HepG2 (cell line): ENCODE data around the gene JPH2. TPM values are rescaled to one million over a fixed set of nuclear protein-coding genes. Genes with fewer than 3 reads are reported as not detected.

Source experiments
- ATAC-seq: fragments of 200-7000 bp; cut with Tn5 transposase; 3 replicates; pipeline ENCODE4 v1.9.1; 2020; ENCODE audit warnings: mild to moderate bottlenecking, moderate library complexity
- BruUV-seq: library from RNA; stranded (reverse); fragments of 400-500 nt; replicated peaks from 2 replicates; lab custom pipeline; 2021; lab: Mats Ljungman, UMichigan
- CTCF ChIA-PET: fragments of 300-600 bp; formaldehyde crosslinking; extraction: SDS; loops from one replicate; lab custom pipeline; 2021; ENCODE audit warnings: low total read pairs, inconsistent platforms, low intra/inter-chr PET ratio; lab: Yijun Ruan, JAX
- POLR2A ChIA-PET: fragments of 350-600 bp; sonication (Branson Sonifier 250); formaldehyde crosslinking; loops from one replicate; lab custom pipeline; 2020; ENCODE audit warnings: antibody characterized with exemption, inconsistent platforms; lab: Yijun Ruan, JAX
- DNase-seq: peaks from one replicate; pipeline ENCODE4 v3.0.0-alpha.2; 2015; ENCODE audit warnings: low spot score
- FAIRE-seq: peaks from 3 replicates; lab custom pipeline; 2011; peaks lifted over from hg19 to GRCh38; lab: Jason Lieb, UNC
- H2AFZ ChIP-seq: one replicate; pipeline ENCODE4 v1.6.1; 2011; ENCODE audit warnings: low read length, inconsistent platforms
- H3K27ac ChIP-seq: fragments of 300-600 bp; 3 replicates; pipeline ENCODE4 v1.8.0; 2011; ENCODE audit warnings: mixed run types, mild to moderate bottlenecking, mixed read lengths, low read length, inconsistent platforms; ENCODE audit not compliant: insufficient read depth; ENCODE audit errors: extremely low read length
- H3K27me3 ChIP-seq, 2 experiments: fragments of 200-600 bp in 1 of 2; 2 replicates in 1 of 2; 3 replicates in 1 of 2; pipeline versions ENCODE4 v1.6.0 to v1.8.0; 2011; ENCODE audit warnings: low read length in 2 of 2, mild to moderate bottlenecking in 2 of 2, moderate library complexity in 2 of 2, inconsistent platforms in 1 of 2; ENCODE audit not compliant: insufficient read depth in 2 of 2, control insufficient read depth in 1 of 2
- H3K36me3 ChIP-seq, 2 experiments: fragments of 200-600 bp in 1 of 2; replicated peaks in 1 of 2; 2 replicates in 1 of 2; 3 replicates in 1 of 2; pipeline versions ENCODE4 v1.5.1 to v1.8.0; 2011; ENCODE audit warnings: low read length in 2 of 2, inconsistent platforms in 1 of 2; ENCODE audit not compliant: insufficient read depth in 2 of 2, control insufficient read depth in 1 of 2
- H3K4me1 ChIP-seq: 2 replicates; pipeline ENCODE4 v1.5.1; 2012; ENCODE audit warnings: low read length, inconsistent platforms; ENCODE audit not compliant: insufficient read depth
- H3K4me2 ChIP-seq: 2 replicates; pipeline ENCODE4 v1.6.0; 2011; ENCODE audit warnings: low read depth, low read length, inconsistent platforms
- H3K4me3 ChIP-seq, 3 experiments: fragments of 200-600 bp in 1 of 3; sonication (generic), shearing (Covaris generic) in 1 of 3; replicated peaks in 1 of 3; 2 replicates each; pipeline ENCODE4 v1.5.1; 2011 to 2016; ENCODE audit warnings: low read length in 3 of 3, inconsistent platforms in 2 of 3, low read depth in 2 of 3, mild to moderate bottlenecking in 2 of 3, control low read depth in 1 of 3, mixed read lengths in 1 of 3; ENCODE audit not compliant: insufficient read depth in 1 of 3
- H3K79me2 ChIP-seq: one replicate; pipeline ENCODE4 v1.6.1; 2011; ENCODE audit warnings: low read length, inconsistent platforms; ENCODE audit not compliant: insufficient read depth
- H3K9ac ChIP-seq: 2 replicates; pipeline ENCODE4 v1.6.0; 2011; ENCODE audit warnings: mild to moderate bottlenecking, low read depth, low read length, inconsistent platforms; ENCODE audit not compliant: insufficient read depth
- H3K9me3 ChIP-seq: 2 replicates; pipeline ENCODE4 v1.5.1; 2012; ENCODE audit warnings: mild to moderate bottlenecking, low read length
- H4K20me1 ChIP-seq: 2 replicates; pipeline ENCODE4 v1.6.0; 2011; ENCODE audit warnings: inconsistent platforms, mild to moderate bottlenecking, low read length, moderate library complexity; ENCODE audit not compliant: insufficient read depth
- DNMT3B ChIP-seq: conservative IDR thresholded peaks from 2 replicates; pipeline ENCODE4 v1.6.1; 2016; ENCODE audit warnings: missing biosample characterization, control low read depth
- FOXC1 ChIP-seq: sonication (generic); formaldehyde crosslinking; IDR thresholded peaks from 2 replicates; pipeline ENCODE4 v1.8.0; 2022; ENCODE audit warnings: mild to moderate bottlenecking, missing genetic modification reagents, borderline replicate concordance
- GTF3A ChIP-seq: sonication (generic); formaldehyde crosslinking; conservative IDR thresholded peaks from 2 replicates; pipeline ENCODE4 v1.4.0; 2020; ENCODE audit warnings: mild to moderate bottlenecking, missing genetic modification reagents
- HNF4A ChIP-seq: sonication (generic); formaldehyde crosslinking; IDR thresholded peaks from 2 replicates; pipeline ENCODE4 v1.4.0; 2020; ENCODE audit warnings: missing genetic modification reagents
- HNRNPLL ChIP-seq: fragments of 200-400 bp; formaldehyde crosslinking; IDR thresholded peaks from 2 replicates; pipeline ENCODE4 v1.6.1; 2017; ENCODE audit warnings: mild to moderate bottlenecking, low read depth, low read length; ENCODE audit not compliant: poor library complexity, severe bottlenecking
- MZF1 ChIP-seq: sonication (generic); formaldehyde crosslinking; IDR thresholded peaks from 2 replicates; pipeline ENCODE4 v1.8.1; 2023; ENCODE audit warnings: mild to moderate bottlenecking, missing genetic modification reagents, borderline replicate concordance
- PCBP2 ChIP-seq: fragments of 200-400 bp; formaldehyde crosslinking; optimal IDR thresholded peaks from 2 replicates; pipeline ENCODE3; 2018; ENCODE audit warnings: low read length, low read depth; ENCODE audit not compliant: poor library complexity, severe bottlenecking
- RFX3 ChIP-seq: IDR thresholded peaks from 2 replicates; pipeline ENCODE4 v1.6.1; 2016; ENCODE audit warnings: missing biosample characterization, missing genetic modification reagents
- SOX5 ChIP-seq: IDR thresholded peaks from 2 replicates; pipeline ENCODE4 v1.6.1; 2016; ENCODE audit warnings: borderline replicate concordance
- SOX6 ChIP-seq, 2 experiments: fragments of 450-650 bp in 1 of 2; sonication (generic) in 1 of 2; formaldehyde crosslinking in 1 of 2; IDR thresholded peaks; 2 replicates each; pipeline versions ENCODE4 v1.4.0 to v1.6.1; 2017 to 2020; ENCODE audit warnings: antibody characterized with exemption in 1 of 2, mild to moderate bottlenecking in 1 of 2, missing genetic modification reagents in 1 of 2
- SRSF4 ChIP-seq: fragments of 200-400 bp; formaldehyde crosslinking; IDR thresholded peaks from one replicate; pipeline ENCODE4 v1.6.1; 2018; ENCODE audit warnings: mild to moderate bottlenecking, low read depth, low read length, moderate library complexity; ENCODE audit not compliant: poor library complexity, severe bottlenecking
- ZNF274 ChIP-seq: sonication (generic); formaldehyde crosslinking; IDR thresholded peaks from 2 replicates; pipeline ENCODE4 v1.5.1; 2020; ENCODE audit warnings: mild to moderate bottlenecking, missing genetic modification reagents
- ZNF335 ChIP-seq: sonication (generic); formaldehyde crosslinking; IDR thresholded peaks from 2 replicates; pipeline ENCODE4 v1.4.0; 2020; ENCODE audit warnings: missing genetic modification reagents
- ZNF564 ChIP-seq: sonication (generic); formaldehyde crosslinking; IDR thresholded peaks from 2 replicates; pipeline ENCODE4 v1.8.1; 2023; ENCODE audit warnings: mild to moderate bottlenecking, missing genetic modification reagents
- ZNF652 ChIP-seq: IDR thresholded peaks from 2 replicates; pipeline ENCODE4 v1.6.1; 2016; ENCODE audit warnings: low read depth, borderline replicate concordance
- ZNF773 ChIP-seq: sonication (generic); formaldehyde crosslinking; IDR thresholded peaks from 2 replicates; pipeline ENCODE4 v1.4.0; 2020; ENCODE audit warnings: missing genetic modification reagents, borderline replicate concordance
- WGBS: methylation state at CpG from one replicate; pipeline ENCODE4 v1.1.6; 2017; ENCODE audit warnings: low lambda C conversion rate; 5-methylcytosine and 5-hydroxymethylcytosine counted together
- in situ Hi-C: cut with HindIII; loops from 2 replicates; pipeline ENCODE4 v1.10.0; 2017; ENCODE audit warnings: low pct_unique_long_range_greater_than_20kb; ENCODE audit not compliant: extremely low pct_ligation_motif_present
- intact Hi-C: fragments of 100-400 bp; cut with micrococcal nuclease; formaldehyde crosslinking; loops from one replicate; pipeline ENCODE4 v1.10.0; 2022; ENCODE audit not compliant: unreplicated experiment
- polyA plus RNA-seq, 8 experiments: library from polyadenylated mRNA; depleted of rRNA in 3 of 8; stranded (reverse) in 7 of 8; unstranded in 1 of 8; fragments of >200 nt; fragmentation: Illumina TruSeq in 4 of 8; extraction: Trizol in 4 of 8; gene quantifications; 2 replicates each; pipeline versions ENCODE4 v1.2.1 to v1.2.3, GENCODE V29; 2011 to 2016; ENCODE audit warnings: low read depth in 4 of 8, missing spikeins in 1 of 8, mixed read lengths in 1 of 8; ENCODE audit not compliant: insufficient read depth in 1 of 8
- total RNA-seq, 5 experiments: library from RNA; depleted of rRNA; stranded (reverse); fragments of >200 nt; fragmentation: Illumina TruSeq; extraction: Trizol; gene quantifications; 2 replicates each; pipeline ENCODE4 v1.2.3, GENCODE V29; 2016; ENCODE audit warnings: low read depth in 1 of 5
- TF ChIP-seq, protein P1 (sequence below): sonication (generic); formaldehyde crosslinking; IDR thresholded peaks from 2 replicates; pipeline ENCODE4 v1.5.1; 2020; ENCODE audit warnings: mild to moderate bottlenecking, missing genetic modification reagents, borderline replicate concordance
- TF ChIP-seq, protein P2 (sequence below): sonication (generic); formaldehyde crosslinking; IDR thresholded peaks from 2 replicates; pipeline ENCODE4 v1.5.0; 2020; ENCODE audit warnings: missing genetic modification reagents

The JPH2 gene
- total and polyA plus RNA-seq, 2 of the 13 experiments (the other 11 are each of a cell fraction or from before 2014, with no cell fraction given): 0.42 TPM; not detected in 1

GRCh38 chr20:44097521-44098255 lies 89.3 kb downstream of the JPH2 start (continued):
- TF ChIP-seq SOX5 (peak; percentile 45; the same call in 1 of the 2 replicates), ZNF564 (CRISPR knock-in tag) (no peak)

DNA sequence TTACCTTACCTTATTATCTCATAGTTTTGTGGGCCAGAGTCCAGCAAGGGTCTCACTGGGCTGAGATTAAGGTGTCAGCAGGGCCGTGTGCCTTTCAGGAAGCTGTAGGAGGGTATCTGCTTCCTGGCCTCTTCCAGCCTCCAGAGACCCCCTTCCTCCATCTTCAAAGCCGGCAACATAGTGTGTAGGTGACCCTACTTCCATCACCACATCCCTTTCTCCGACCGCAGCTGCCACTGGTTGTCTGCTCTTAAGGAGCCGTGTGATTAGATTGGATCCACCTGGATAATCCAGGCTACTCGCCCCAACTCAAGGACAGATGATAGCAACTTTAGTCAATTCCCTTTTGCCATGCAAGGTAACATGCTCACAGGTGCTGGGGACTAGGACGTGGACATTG lies 91.2 kb downstream of the JPH2 start:
- Histone ChIP-seq H3K79me2 (no peaks in the 10 kb centered on the region), H3K36me3 (no peaks in the 10 kb centered on the region), H3K4me2 (no peak overlapping the region), H3K4me3 (no peak overlapping the region), H2AFZ (no peak overlapping the region), H3K9me3 (no peaks in the 10 kb centered on the region), H4K20me1 (no peaks in the 10 kb centered on the region), H3K9ac (no peak overlapping the region), H3K27ac (no peak overlapping the region), H3K4me1 (no peaks in the 10 kb centered on the region), H3K27me3 (peaks cover 0 to 1% of the 10 kb centered on the region in 2 experiments; a peak in 1 of 5 replicates)
- no peak for DNase-seq
- POLR2A ChIA-PET: no interaction called here
- in situ Hi-C loops (no loop called here), intact Hi-C loops (no loop called here)
- FAIRE-seq: no peak
- BruUV-seq: no TSS peak
- no peak for ATAC-seq
- 24% methylated on average over 7 of the region's 7 CpGs for WGBS
- TF ChIP-seq SOX6 (IDR thresholded peaks at IDR 0.05) (no peak), SOX6 (CRISPR knock-in tag; IDR thresholded peaks at IDR 0.05) (no peak), ZNF335 (no peak), PCBP2 (no peak), RFX3 (CRISPR knock-in tag) (no peak), ZNF773 (CRISPR knock-in tag) (no peak), HNRNPLL (no peak), ZNF274 (CRISPR knock-in tag) (no peak), ZNF652 (CRISPR knock-in tag) (no peak), DNMT3B (CRISPR knock-in tag) (no peak), HNF4A (CRISPR knock-in tag) (no peak), SRSF4 (no peak), FOXC1 (no peak), MZF1 (CRISPR knock-in tag) (no peak), GTF3A (no peak)
- TF ChIP-seq, protein P1, sequence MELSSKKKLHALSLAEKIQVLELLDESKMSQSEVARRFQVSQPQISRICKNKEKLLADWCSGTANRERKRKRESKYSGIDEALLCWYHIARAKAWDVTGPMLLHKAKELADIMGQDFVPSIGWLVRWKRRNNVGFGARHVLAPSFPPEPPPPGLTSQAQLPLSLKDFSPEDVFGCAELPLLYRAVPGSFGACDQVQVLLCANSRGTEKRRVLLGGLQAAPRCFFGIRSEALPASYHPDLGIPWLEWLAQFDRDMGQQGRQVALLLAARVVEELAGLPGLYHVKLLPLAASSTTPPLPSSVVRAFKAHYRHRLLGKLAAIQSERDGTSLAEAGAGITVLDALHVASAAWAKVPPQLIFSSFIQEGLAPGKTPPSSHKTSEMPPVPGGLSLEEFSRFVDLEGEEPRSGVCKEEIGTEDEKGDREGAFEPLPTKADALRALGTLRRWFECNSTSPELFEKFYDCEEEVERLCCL (CRISPR knock-in tag): no peak
- TF ChIP-seq, protein P2, sequence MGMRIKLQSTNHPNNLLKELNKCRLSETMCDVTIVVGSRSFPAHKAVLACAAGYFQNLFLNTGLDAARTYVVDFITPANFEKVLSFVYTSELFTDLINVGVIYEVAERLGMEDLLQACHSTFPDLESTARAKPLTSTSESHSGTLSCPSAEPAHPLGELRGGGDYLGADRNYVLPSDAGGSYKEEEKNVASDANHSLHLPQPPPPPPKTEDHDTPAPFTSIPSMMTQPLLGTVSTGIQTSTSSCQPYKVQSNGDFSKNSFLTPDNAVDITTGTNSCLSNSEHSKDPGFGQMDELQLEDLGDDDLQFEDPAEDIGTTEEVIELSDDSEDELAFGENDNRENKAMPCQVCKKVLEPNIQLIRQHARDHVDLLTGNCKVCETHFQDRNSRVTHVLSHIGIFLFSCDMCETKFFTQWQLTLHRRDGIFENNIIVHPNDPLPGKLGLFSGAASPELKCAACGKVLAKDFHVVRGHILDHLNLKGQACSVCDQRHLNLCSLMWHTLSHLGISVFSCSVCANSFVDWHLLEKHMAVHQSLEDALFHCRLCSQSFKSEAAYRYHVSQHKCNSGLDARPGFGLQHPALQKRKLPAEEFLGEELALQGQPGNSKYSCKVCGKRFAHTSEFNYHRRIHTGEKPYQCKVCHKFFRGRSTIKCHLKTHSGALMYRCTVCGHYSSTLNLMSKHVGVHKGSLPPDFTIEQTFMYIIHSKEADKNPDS: no peak
- CTCF ChIA-PET: no interaction called here
